HG02884 (cell line): Measurements from ENCODE around the gene TMEM91.
"Not testable (repeated sequence)": the region's sequence is repeated elsewhere in the genome, so short reads cannot be mapped to it uniquely, and the experiment has no call there.

ENCODE experiments used
- ATAC-seq: cut with Tn5 transposase; IDR thresholded peaks from one replicate; pipeline ENCODE4 v1.9.1; 2021; ENCODE audit warnings: mild to moderate bottlenecking, moderate library complexity; ENCODE audit not compliant: unreplicated experiment

The TMEM91 gene

GRCh38 chr19:41376241-41376997 lies at the start of gene TMEM91:
Gene TMEM91 (plus strand): TSS chr19:41376533. CDS start chr19:41378310, 1,777 bp downstream.
- ATAC-seq: no peak

GRCh38 chr19:41327076-41327575 lies 49.2 kb upstream of the TMEM91 start:
- no peak for ATAC-seq

- ATAC-seq: no peak
Observed at GRCh38 chr19:41327576-41328156, 48.7 kb upstream of the TMEM91 start.

DNA sequence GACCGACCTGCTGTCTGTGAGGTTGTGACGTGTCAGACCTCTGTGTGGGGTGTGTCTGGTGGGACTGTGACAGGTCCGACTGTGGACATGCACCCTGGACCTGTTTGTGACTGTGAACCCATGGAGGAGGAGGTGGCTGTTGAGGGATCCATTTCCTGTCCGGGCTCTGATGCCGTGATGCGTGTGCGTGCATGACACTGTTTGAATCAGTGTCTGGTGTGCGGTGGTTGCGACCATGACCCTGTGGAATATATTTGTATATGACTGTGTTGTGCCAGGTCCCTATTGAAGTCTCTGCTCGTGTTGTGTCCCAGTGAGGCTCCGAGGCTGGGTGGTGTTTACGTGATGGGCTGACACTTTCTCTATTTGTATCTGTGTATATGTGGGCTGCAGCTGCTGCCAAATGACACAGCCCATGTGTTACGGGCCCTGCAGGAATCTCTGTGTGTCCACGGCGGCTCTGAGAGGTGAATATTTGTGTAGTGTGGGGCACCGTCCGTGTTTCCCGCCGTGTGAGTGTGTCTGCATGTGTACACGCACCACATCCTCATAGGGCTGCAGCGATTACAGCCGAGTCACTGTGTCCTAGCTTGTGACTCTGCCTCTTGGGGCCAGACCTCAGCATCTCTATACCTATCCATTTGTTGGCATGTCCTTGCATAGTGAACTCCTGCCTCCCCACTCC lies 48.0 kb upstream of the TMEM91 start:
- ATAC-seq: no peak

GRCh38 chr19:41328842-41329225 lies 47.5 kb upstream of the TMEM91 start:
- no peak for ATAC-seq

DNA sequence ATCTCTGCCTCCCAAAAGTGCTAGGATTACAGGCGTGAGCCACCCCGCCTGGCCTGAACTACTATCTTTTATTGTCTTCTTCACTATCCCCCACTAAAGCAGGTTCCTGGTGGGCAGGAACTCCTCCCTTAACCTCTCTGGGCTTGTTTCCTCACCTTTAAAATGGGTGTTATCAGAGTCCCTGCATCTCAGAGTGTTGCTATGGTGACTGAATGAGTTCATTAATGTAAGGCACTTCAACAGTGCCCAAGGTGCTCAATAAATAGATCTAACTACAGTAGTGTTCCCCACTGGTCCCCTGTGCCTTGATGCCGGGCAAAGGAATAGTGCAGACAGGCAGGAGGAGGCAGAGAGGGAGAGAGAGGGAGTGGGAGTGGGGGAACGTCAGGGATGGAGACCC lies 45.9 kb upstream of the TMEM91 start:
- ATAC-seq: no peak

GRCh38 chr19:41330946-41331678 lies 45.2 kb upstream of the TMEM91 start:
- ATAC-seq: no peak

GRCh38 chr19:41332000-41332399 lies 44.3 kb upstream of the TMEM91 start:
- ATAC-seq: no peak

GRCh38 chr19:41332468-41332867 lies 43.9 kb upstream of the TMEM91 start:
- ATAC-seq: no peak

GRCh38 chr19:41334793-41335192 lies 41.5 kb upstream of the TMEM91 start:
- ATAC-seq: no peak

DNA sequence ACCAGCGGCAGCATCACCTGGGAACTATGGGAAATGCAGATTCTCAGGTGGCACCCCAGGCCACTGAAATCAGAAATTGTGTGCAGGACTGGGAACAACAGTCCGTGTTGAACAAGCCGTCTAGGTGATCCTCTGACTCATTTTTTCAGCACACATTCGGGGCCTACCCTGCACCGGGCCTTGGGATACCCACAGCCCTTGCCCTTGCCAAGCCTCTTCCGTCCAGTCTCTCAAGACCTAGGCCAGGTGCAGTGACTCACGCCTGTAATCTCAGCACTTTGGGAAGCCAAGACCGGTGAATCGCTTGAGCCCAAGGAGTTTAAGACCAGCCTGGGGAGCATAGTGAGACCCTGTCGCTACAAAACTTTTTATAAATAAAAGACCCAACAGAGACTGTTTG lies 40.9 kb upstream of the TMEM91 start:
- ATAC-seq: no peak

DNA sequence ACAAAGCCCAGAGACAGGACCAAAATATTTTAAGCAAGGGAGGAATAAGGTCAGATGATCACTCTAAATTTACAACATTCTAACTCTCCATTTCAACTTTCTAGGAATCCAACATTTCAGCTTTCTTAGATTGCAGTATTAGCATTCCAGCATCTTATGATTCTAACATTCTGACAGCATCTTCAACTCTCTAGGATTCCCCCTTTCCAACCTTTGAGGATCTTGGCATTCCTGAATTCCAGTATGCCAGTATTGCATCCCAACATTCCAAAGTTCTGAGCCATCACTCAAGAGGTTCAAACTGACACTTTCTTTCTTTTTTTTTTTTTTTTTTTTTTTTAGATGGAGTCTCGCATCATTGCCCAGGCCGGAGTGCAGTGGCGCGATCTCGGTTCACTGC lies 36.4 kb upstream of the TMEM91 start:
- no peak for ATAC-seq

DNA sequence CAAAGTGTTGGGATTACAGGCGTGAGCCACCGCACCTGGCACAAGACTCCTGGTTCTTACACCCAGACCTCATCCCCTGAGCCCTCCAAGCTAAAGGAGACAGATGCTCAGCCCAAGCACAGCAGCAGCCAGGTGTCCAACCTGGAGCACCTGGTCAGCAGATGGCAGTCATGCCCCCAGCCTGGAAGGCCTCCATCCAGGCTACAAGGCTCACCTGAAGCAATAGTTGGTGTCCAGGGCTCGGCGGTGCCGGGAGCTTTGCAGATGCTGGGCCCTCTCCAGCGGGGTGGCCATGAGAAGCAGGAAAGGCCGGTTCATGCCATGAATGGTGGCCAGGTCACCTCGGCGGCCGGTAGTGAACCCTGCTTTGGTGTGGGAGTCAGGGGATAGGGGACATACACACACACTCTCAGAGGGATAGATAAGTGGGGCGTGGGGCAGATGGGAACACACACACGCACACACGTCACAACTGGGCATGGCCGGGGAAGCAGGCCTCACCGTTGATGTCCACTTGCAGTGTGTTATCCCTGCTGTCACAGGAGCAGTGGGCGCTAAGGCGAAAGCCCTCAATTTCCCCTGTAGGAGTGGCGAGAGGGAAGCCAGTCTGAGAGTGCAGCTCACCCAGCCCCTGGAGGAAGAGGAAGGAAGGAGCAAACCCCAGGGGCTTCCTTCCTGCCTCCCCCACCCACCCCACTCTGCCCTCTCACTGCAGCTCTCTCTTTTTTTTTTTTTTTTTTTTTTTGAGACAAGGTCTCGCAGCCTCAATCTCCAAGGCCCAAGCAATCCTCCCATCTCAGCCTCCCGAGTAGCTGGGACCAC lies 34.5 kb upstream of the TMEM91 start:
- ATAC-seq: no peak

- ATAC-seq: no peak
Observed at GRCh38 chr19:41344162-41344561, 32.2 kb upstream of the TMEM91 start.

DNA sequence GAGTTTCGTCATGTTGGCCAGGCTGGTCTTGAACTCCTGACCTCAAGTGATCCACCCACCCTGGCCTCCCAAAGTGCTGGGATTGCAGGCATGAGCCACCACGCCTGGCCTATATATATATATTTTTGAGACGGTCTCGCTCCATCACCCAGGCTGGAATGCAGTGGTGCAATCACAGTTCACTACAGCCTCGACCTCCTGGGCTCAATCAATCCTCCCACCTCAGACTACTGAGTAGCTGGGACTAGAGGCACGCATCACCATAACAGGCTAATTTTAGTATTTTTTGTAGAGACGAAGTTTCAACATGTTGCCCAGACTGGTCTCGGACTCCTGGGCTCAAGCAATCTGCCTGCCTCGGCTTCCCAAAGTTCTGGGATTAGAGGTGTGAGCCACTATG lies 29.4 kb upstream of the TMEM91 start:
- ATAC-seq: not testable (repeated sequence)

- no peak for ATAC-seq
Observed at GRCh38 chr19:41350735-41351338, 25.5 kb upstream of the TMEM91 start.

DNA sequence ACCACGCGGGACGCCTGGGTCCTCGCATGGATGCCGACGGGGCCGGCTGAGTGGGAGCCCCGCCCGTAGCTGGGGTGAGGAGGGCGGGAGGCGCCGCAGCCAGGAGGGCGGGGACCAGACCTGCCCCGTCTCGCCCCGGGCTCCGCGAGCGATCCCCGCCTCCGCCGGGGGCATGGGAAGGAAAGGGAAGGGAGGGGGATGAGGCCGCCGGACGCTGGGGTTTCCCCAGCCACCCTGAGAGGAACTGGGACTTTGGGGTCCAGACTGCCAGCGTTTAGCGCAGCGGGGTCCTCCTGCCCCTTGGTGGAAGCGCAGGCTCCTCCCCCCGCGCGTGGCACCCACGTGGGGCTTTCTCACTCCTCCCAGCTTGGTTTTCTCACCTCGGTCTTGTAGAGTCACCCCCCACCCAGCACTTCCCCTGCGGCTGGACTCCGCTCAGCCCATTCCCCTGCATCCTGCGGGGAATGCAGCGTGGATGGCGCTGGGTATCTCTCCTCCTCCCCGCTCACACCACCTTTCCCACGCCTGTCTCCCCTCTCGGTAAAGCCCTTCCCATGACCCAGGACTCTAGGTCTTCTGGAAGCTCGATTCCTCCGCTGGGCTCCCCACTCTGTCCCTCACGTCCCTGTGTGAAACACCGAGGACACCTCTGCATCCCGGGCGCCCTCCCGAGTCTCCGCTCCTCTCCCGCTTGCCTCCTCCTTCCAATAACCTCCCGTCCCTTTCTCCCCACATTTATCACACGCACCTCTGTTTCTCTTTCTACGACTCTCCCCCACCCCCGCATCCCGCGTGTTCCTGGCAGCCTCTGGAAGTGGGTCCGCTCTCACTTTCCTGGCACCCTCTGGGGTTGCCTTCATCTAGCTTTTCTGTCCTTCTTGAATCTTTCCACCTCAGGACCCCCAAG lies 24.7 kb upstream of the TMEM91 start:
- no peak for ATAC-seq

DNA sequence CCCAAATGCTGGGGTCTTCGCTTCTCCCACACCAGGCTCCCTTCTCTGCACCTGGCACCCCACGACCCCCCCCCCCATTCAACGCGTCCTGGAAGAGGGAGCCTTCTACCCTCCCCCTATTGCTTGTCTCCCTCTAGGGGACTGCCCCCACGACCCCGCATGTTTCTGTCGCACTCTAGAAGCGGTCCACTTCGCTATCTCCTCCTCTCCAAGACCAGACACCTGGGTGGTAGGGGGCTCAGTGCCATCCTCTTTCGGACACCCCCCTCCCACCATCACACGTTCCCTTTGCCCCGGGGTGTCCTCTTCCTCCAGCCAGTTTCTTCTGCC lies 24.1 kb upstream of the TMEM91 start:
- ATAC-seq: no peak
